WERI-Rb-1 (cell line): ENCODE measurements around the gene CHD1.
A peak's percentile ranks its signal among the peaks of the same experiment; 100 is the strongest.

Experiments
- DNase-seq: peaks from one replicate; pipeline ENCODE4 v3.0.0-alpha.2; 2020
- H3K27ac ChIP-seq: fragments of 250-450 bp; sonication (Bioruptor Pico); 2 replicates; pipeline ENCODE4 v1.5.1; 2020; ENCODE audit warnings: mild to moderate bottlenecking, moderate library complexity
- H3K27me3 ChIP-seq: fragments of 250-450 bp; sonication (Bioruptor Pico); 2 replicates; pipeline ENCODE4 v1.5.1; 2021; ENCODE audit warnings: mild to moderate bottlenecking, low read depth, moderate library complexity; ENCODE audit not compliant: insufficient read depth, severe bottlenecking
- H3K36me3 ChIP-seq: fragments of 250-450 bp; sonication (Bioruptor Pico); 2 replicates; pipeline ENCODE4 v1.5.1; 2020; ENCODE audit warnings: mild to moderate bottlenecking, moderate library complexity
- H3K4me3 ChIP-seq: 2 replicates; pipeline ENCODE4 v1.5.1; 2011; ENCODE audit warnings: low read depth, mild to moderate bottlenecking, control low read depth, low read length
- H3K9me3 ChIP-seq: fragments of 250-450 bp; sonication (Bioruptor Pico); 2 replicates; pipeline ENCODE4 v1.5.1; 2021; ENCODE audit warnings: mild to moderate bottlenecking, moderate library complexity; ENCODE audit not compliant: severe bottlenecking
- TF ChIP-seq, protein P1 (sequence below): IDR thresholded peaks from 2 replicates; pipeline ENCODE4 v1.5.1; 2011; ENCODE audit warnings: low read depth, mild to moderate bottlenecking, control low read depth, inconsistent platforms, low read length

Gene CHD1

DNA sequence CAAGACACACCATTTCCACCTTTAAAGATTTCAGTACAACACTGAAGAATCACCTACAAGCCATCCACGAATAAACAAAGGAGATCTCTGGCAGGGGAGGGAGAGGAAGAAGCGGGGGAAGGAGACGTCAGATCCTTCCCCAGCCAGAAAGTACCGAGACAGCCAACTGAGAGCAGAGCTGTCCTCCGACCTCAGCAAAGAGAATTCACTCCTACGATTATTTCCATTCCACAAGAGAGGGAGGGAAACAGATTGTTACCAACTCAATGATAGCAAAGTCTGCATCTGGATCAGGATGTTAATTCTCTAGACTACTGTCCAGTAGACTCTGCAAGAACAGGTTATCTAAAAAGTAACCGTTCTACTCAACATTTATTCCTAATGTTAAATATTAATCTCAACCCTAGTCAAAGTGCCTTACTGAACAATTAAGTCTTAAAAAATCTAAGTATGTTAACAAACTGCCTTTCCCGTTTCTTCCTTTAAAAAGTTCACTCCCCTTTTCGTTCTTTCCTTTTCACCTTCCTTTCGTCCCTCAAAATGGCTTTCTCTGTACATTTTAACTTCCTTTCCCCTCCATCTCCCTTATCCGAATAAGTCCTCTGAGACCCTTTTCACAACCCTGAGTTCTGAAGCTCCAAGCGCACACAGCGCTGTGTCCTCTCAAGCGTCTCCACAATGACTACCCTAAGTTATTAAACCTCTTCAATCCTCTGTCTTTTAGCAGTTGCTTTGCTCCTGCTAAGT is 1.4 kb downstream of the CHD1 start:
- Histone ChIP-seq H3K27ac (peak overlapping the region; percentile 95), H3K36me3 (peaks cover 40% of the 10 kb centered on the region), H3K4me3 (peak overlapping the region; percentile 79), H3K27me3 (no peaks in the 10 kb centered on the region), H3K9me3 (no peaks in the 10 kb centered on the region)
- peak; percentile 24 for DNase-seq
- TF ChIP-seq, protein P1, sequence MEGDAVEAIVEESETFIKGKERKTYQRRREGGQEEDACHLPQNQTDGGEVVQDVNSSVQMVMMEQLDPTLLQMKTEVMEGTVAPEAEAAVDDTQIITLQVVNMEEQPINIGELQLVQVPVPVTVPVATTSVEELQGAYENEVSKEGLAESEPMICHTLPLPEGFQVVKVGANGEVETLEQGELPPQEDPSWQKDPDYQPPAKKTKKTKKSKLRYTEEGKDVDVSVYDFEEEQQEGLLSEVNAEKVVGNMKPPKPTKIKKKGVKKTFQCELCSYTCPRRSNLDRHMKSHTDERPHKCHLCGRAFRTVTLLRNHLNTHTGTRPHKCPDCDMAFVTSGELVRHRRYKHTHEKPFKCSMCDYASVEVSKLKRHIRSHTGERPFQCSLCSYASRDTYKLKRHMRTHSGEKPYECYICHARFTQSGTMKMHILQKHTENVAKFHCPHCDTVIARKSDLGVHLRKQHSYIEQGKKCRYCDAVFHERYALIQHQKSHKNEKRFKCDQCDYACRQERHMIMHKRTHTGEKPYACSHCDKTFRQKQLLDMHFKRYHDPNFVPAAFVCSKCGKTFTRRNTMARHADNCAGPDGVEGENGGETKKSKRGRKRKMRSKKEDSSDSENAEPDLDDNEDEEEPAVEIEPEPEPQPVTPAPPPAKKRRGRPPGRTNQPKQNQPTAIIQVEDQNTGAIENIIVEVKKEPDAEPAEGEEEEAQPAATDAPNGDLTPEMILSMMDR: no peak

DNA sequence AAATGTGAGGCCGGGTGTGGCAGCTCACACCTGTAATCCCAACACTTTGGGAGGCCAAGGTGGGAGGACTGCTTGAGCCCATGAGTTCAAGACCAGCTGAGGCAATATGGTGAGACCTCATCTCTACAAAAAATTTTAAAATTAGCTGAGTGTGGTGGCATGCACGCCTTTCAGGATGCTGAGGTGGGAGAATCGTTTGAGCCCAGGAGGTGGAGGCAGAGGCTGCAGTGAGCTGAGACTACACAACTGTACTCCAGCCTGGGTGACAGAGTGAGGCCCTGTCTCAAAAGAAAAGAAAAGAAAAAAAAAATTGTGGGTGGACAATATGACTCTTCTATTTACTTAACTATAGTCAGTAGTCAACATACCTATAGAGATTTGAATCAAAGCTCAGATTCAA is 4.8 kb downstream of the CHD1 start:
- no peak for DNase-seq
- TF ChIP-seq, protein P1: no peak
- Histone ChIP-seq H3K36me3 (peaks cover 74% of the 10 kb centered on the region), H3K27me3 (no peaks in the 10 kb centered on the region), H3K4me3 (no peak overlapping the region), H3K27ac (no peak overlapping the region), H3K9me3 (no peaks in the 10 kb centered on the region)

DNA sequence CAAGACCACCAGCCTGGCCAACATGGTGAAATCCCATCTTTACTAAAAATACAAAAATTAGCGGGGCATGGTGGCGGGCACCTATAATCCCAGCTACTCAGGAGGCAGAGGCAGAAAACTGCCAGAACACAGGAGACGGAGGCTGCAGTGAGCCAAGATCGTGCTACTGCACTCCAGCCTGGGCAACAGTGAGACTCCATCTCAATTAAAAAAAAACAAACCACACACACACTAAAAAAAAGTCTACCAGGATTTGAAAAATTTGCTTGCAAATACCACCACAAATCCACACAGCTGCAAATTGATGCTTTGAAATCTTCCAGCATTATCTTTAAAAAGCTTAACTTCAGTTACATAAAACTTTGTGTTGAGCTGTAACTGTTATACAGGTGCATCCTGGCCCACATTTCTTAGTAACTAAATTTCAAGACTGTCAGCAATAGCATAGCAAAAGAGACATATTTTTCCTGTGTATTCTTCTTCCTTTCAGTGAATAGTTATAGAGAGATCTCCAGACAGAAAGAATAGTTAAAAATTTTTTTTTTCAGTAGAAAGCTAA is 6.8 kb downstream of the CHD1 start:
- Histone ChIP-seq H3K4me3 (no peak overlapping the region), H3K36me3 (peaks cover 87% of the 10 kb centered on the region), H3K9me3 (no peaks in the 10 kb centered on the region), H3K27me3 (no peaks in the 10 kb centered on the region), H3K27ac (no peak overlapping the region)
- no peak for DNase-seq
- TF ChIP-seq, protein P1: no peak

DNA sequence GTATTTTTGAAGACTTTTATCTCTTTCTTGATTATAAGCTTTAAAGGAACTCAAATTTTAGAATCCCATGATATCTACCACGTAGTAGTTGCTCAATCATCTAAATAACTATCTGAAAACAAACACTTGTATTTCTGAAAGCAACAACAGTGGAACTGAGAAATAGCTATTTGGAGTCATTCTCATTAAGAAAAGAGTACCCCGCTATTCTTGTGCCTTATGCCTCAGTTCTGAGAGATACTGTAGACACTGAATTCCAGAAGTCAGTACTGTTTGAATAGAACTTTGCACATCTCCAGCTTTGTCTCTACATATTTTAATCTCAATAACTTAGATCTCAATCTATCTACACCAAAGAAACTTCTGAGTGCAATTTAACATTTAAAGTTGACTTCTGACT is 11.4 kb downstream of the CHD1 start:
- Histone ChIP-seq H3K27me3 (no peaks in the 10 kb centered on the region), H3K9me3 (no peaks in the 10 kb centered on the region), H3K27ac (no peak overlapping the region), H3K4me3 (no peak overlapping the region), H3K36me3 (peaks cover 80% of the 10 kb centered on the region)
- DNase-seq: no peak
- TF ChIP-seq, protein P1: no peak

DNA sequence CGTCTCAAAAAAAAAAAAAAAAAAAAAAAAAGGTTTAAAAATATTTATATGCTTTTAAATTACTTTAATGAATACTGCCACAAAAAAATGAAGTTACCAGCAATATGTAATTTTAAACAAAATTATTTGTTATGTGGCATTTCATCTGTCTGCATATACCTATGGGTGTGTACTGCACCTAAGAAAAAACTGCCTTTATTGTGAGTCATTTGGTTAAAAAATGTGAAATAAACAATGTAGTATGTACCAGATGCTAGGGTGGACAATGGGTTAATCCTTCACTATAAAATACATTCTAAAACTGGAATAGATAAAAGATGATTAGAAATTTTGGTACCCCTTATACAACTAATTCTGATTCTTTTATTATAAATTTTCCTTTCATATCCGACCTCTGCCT is 12.3 kb downstream of the CHD1 start:
- TF ChIP-seq, protein P1: no peak
- Histone ChIP-seq H3K9me3 (no peaks in the 10 kb centered on the region), H3K4me3 (no peak overlapping the region), H3K36me3 (peaks cover 80% of the 10 kb centered on the region), H3K27me3 (no peaks in the 10 kb centered on the region), H3K27ac (no peak overlapping the region)
- DNase-seq: no peak

DNA sequence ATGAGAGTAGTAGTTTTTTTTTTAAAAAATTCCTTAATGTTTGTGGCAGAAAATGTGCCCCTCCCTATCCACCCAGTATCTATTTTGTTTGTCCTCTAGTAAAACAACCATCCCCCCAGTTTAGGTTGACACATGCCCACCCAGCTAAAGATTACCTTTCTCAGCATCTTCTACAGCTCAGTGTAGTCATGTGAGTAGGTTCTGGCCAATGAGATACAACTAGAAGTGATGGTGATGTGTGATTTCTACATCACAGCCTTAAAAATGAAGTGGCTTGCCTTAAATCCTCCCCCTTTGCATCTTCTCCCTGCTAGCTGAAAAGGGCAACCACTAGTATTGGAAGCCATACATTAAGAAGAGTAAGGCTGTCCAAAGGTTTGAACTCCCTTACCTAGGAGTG is 14.9 kb downstream of the CHD1 start:
- Histone ChIP-seq H3K27me3 (no peaks in the 10 kb centered on the region), H3K27ac (no peak overlapping the region), H3K4me3 (no peak overlapping the region), H3K36me3 (peaks cover 57% of the 10 kb centered on the region), H3K9me3 (no peaks in the 10 kb centered on the region)
- TF ChIP-seq, protein P1: no peak
- DNase-seq: no peak
